A673 (cell line): Measurements from ENCODE around the gene GOLGA8B. TPM values are rescaled to one million over a fixed set of nuclear protein-coding genes. Genes with fewer than 3 reads are reported as not detected.

Experiments
- BruUV-seq: library from RNA; stranded (reverse); fragments of 400-500 nt; replicated peaks from 2 replicates; lab custom pipeline; 2021; lab: Mats Ljungman, UMichigan
- CTCF ChIA-PET: fragments of 300-600 bp; sonication (Branson Sonifier 250); formaldehyde crosslinking; loops from one replicate; lab custom pipeline; 2022; ENCODE audit warnings: antibody characterized with exemption; lab: Charles Lee
- POLR2A ChIA-PET: fragments of 300-600 bp; sonication (Branson Sonifier 250); formaldehyde crosslinking; loops from one replicate; lab custom pipeline; 2022; ENCODE audit warnings: antibody characterized with exemption; ENCODE audit not compliant: low non-redundant PET; lab: Charles Lee
- DNase-seq: peaks from one replicate; pipeline ENCODE4 v3.0.0-alpha.2; 2015; ENCODE audit warnings: low spot score
- H3K27ac ChIP-seq: fragments of 200-600 bp; sonication (generic); 2 replicates; pipeline ENCODE4 v1.5.1; 2016; ENCODE audit warnings: mixed run types, low read depth, mild to moderate bottlenecking, mixed read lengths, antibody characterized with exemption, low read length; ENCODE audit not compliant: poor library complexity, severe bottlenecking
- H3K27me3 ChIP-seq: fragments of 200-600 bp; sonication (generic); replicated peaks from 2 replicates; pipeline ENCODE4 v1.6.1; 2017; ENCODE audit warnings: mixed run types, low read depth, mild to moderate bottlenecking, mixed read lengths, antibody characterized with exemption, low read length; ENCODE audit not compliant: insufficient read depth, poor library complexity
- H3K36me3 ChIP-seq: fragments of 200-600 bp; sonication (generic); 2 replicates; pipeline ENCODE4 v1.6.1; 2016; ENCODE audit warnings: mixed run types, mild to moderate bottlenecking, mixed read lengths, antibody characterized with exemption, low read length; ENCODE audit not compliant: insufficient read depth, poor library complexity, severe bottlenecking
- H3K4me1 ChIP-seq: fragments of 200-600 bp; sonication (generic); 2 replicates; pipeline ENCODE4 v1.6.1; 2017; ENCODE audit warnings: mixed run types, mild to moderate bottlenecking, mixed read lengths, antibody characterized with exemption, low read length; ENCODE audit not compliant: insufficient read depth, poor library complexity, severe bottlenecking
- H3K4me3 ChIP-seq: fragments of 200-600 bp; sonication (generic); 2 replicates; pipeline ENCODE4 v1.5.1; 2016; ENCODE audit warnings: low read depth, mixed run types, mild to moderate bottlenecking, mixed read lengths, low read length; ENCODE audit not compliant: poor library complexity, severe bottlenecking
- H3K9me3 ChIP-seq: fragments of 200-600 bp; sonication (generic); 2 replicates; pipeline ENCODE4 v1.6.1; 2016; ENCODE audit warnings: mixed run types, low read depth, mild to moderate bottlenecking, mixed read lengths, antibody characterized with exemption, low read length; ENCODE audit not compliant: poor library complexity, severe bottlenecking
- CTCF ChIP-seq: fragments of 300-800, 200-600 bp; sonication (generic); conservative IDR thresholded peaks from 2 replicates; pipeline ENCODE4 v1.5.1; 2017; ENCODE audit warnings: low read depth, mild to moderate bottlenecking, antibody characterized with exemption, low read length, moderate library complexity, mixed read lengths
- EZH2 ChIP-seq: fragments of 200-600 bp; sonication (generic); IDR thresholded peaks from 2 replicates; pipeline ENCODE4 v1.6.1; 2017; ENCODE audit warnings: borderline replicate concordance, low read depth, mild to moderate bottlenecking, mixed read lengths, antibody characterized with exemption, low read length; ENCODE audit not compliant: poor library complexity, severe bottlenecking
- intact Hi-C: fragments of 100-400 bp; cut with micrococcal nuclease; formaldehyde crosslinking; loops from one replicate; pipeline ENCODE4 v1.10.0; 2022; ENCODE audit not compliant: unreplicated experiment
- total RNA-seq: library from RNA; stranded (reverse); gene quantifications from 2 replicates; pipeline ENCODE4 v1.2.3, GENCODE V29; 2021

Gene GOLGA8B
- total RNA-seq, 1 experiment from 2014 or later = 36.0 TPM

GRCh38 chr15:34607832-34608231 lies 24.4 kb upstream of the GOLGA8B start:
- Histone ChIP-seq H3K4me1 (peaks cover 17% of the 10 kb centered on the region), H3K9me3 (no peaks in the 10 kb centered on the region), H3K36me3 (no peaks in the 10 kb centered on the region), H3K27ac (no peak overlapping the region), H3K4me3 (no peak overlapping the region), H3K27me3 (peaks cover 11% of the 10 kb centered on the region)
- BruUV-seq = no TSS peak
- no peak for DNase-seq
- intact Hi-C loops = no loop called here
- POLR2A ChIA-PET = no interaction called here
- no peak for TF ChIP-seq CTCF
- TF ChIP-seq EZH2 = no peak
- CTCF ChIA-PET = no interaction called here

- POLR2A ChIA-PET = no interaction called here
- H3K27ac ChIP-seq = no peak overlapping the region
Measured at GRCh38 chr15:34606545-34606944, 23.1 kb upstream of the GOLGA8B start.

GRCh38 chr15:34606131-34606530 lies 22.7 kb upstream of the GOLGA8B start:
- CTCF ChIA-PET = no interaction called here
- H3K9me3 ChIP-seq = no peaks in the 10 kb centered on the region
- no peaks in the 10 kb centered on the region for H3K36me3 ChIP-seq
- no peak overlapping the region for H3K4me3 ChIP-seq
- peaks cover 17% of the 10 kb centered on the region for H3K4me1 ChIP-seq
- H3K27me3 ChIP-seq = peaks cover 7% of the 10 kb centered on the region
- no peak overlapping the region for H3K27ac ChIP-seq
- DNase-seq = no peak
- POLR2A ChIA-PET = no interaction called here
- TF ChIP-seq CTCF (no peak), EZH2 (no peak)
- BruUV-seq = no TSS peak
- intact Hi-C loops = no loop called here

More at GRCh38 chr15:34606545-34606944, 23.1 kb upstream of the GOLGA8B start:
- no peak for TF ChIP-seq CTCF
- no peak for TF ChIP-seq EZH2
- BruUV-seq = no TSS peak
- intact Hi-C loops = no loop called here
- Histone ChIP-seq H3K9me3 (no peaks in the 10 kb centered on the region), H3K4me1 (peaks cover 17% of the 10 kb centered on the region), H3K4me3 (no peak overlapping the region), H3K36me3 (no peaks in the 10 kb centered on the region), H3K27me3 (peaks cover 7% of the 10 kb centered on the region)
- DNase-seq = peak; percentile 71
- CTCF ChIA-PET = no interaction called here
